Measurements from ENCODE around the gene ASTN2.

Gene ASTN2

GRCh38 chr9:117104716-117105495, 310.0 kb downstream of the ASTN2 start:
- DNase-seq (ENCODE audit: low spot score): no peak

GRCh38 chr9:117104206-117104605, 310.7 kb downstream of the ASTN2 start:
- DNase-seq (ENCODE audit: low spot score): no peak

- DNase-seq (ENCODE audit: low spot score): no peak
Measured at GRCh38 chr9:117103438-117104110, 311.3 kb downstream of the ASTN2 start.

GRCh38 chr9:117101008-117101407, 313.8 kb downstream of the ASTN2 start:
- DNase-seq (ENCODE audit: low spot score): no peak

- DNase-seq (ENCODE audit: low spot score): no peak
Measured at GRCh38 chr9:117098331-117098730, 316.5 kb downstream of the ASTN2 start.

- DNase-seq (ENCODE audit: low spot score): no peak
Measured at GRCh38 chr9:117097761-117098160, 317.1 kb downstream of the ASTN2 start.

- DNase-seq (ENCODE audit: low spot score): no peak
Measured at GRCh38 chr9:117096138-117096537, 318.7 kb downstream of the ASTN2 start.

GRCh38 chr9:117095081-117095480, 319.8 kb downstream of the ASTN2 start:
- DNase-seq (ENCODE audit: low spot score): no peak

- DNase-seq (ENCODE audit: low spot score): no peak
Measured at GRCh38 chr9:117093891-117094844, 320.7 kb downstream of the ASTN2 start.

- DNase-seq (ENCODE audit: low spot score): no peak
Measured at GRCh38 chr9:117092582-117092981, 322.3 kb downstream of the ASTN2 start.

GRCh38 chr9:117091529-117091928, 323.3 kb downstream of the ASTN2 start:
- no peak for DNase-seq (ENCODE audit: low spot score)

- DNase-seq (ENCODE audit: low spot score): no peak
Measured at GRCh38 chr9:117088786-117089185, 326.1 kb downstream of the ASTN2 start.

GRCh38 chr9:117088140-117088539, 326.7 kb downstream of the ASTN2 start:
- DNase-seq (ENCODE audit: low spot score): no peak

- no peak for DNase-seq (ENCODE audit: low spot score)
Measured at GRCh38 chr9:117084221-117084620, 330.6 kb downstream of the ASTN2 start.

GRCh38 chr9:117083559-117083958, 331.3 kb downstream of the ASTN2 start:
- DNase-seq (ENCODE audit: low spot score): no peak

- DNase-seq (ENCODE audit: low spot score): no peak
Measured at GRCh38 chr9:117081641-117082317, 333.1 kb downstream of the ASTN2 start.

GRCh38 chr9:117080765-117081390, 334.0 kb downstream of the ASTN2 start:
- no peak for DNase-seq (ENCODE audit: low spot score)

- no peak for DNase-seq (ENCODE audit: low spot score)
Measured at GRCh38 chr9:117076571-117077290, 338.1 kb downstream of the ASTN2 start.

GRCh38 chr9:117075636-117076035, 339.2 kb downstream of the ASTN2 start:
- DNase-seq (ENCODE audit: low spot score): no peak

GRCh38 chr9:117074784-117075520, 339.9 kb downstream of the ASTN2 start:
- DNase-seq (ENCODE audit: low spot score): no peak

Measured in D341Med (cell line).